A673 (cell line): Measurements from ENCODE around the gene MSN. TPM values are rescaled to one million over a fixed set of nuclear protein-coding genes. Genes with fewer than 3 reads are reported as not detected.

Experiments used
- BruUV-seq: library from RNA; stranded (reverse); fragments of 400-500 nt; replicated peaks from 2 replicates; lab custom pipeline; 2021; lab: Mats Ljungman, UMichigan
- CTCF ChIA-PET: fragments of 300-600 bp; sonication (Branson Sonifier 250); formaldehyde crosslinking; loops from one replicate; lab custom pipeline; 2022; ENCODE audit warnings: antibody characterized with exemption; lab: Charles Lee
- POLR2A ChIA-PET: fragments of 300-600 bp; sonication (Branson Sonifier 250); formaldehyde crosslinking; loops from one replicate; lab custom pipeline; 2022; ENCODE audit warnings: antibody characterized with exemption; ENCODE audit not compliant: low non-redundant PET; lab: Charles Lee
- DNase-seq: peaks from one replicate; pipeline ENCODE4 v3.0.0-alpha.2; 2015; ENCODE audit warnings: low spot score
- H3K27ac ChIP-seq: fragments of 200-600 bp; sonication (generic); 2 replicates; pipeline ENCODE4 v1.5.1; 2016; ENCODE audit warnings: mixed run types, low read depth, mild to moderate bottlenecking, mixed read lengths, antibody characterized with exemption, low read length; ENCODE audit not compliant: poor library complexity, severe bottlenecking
- H3K27me3 ChIP-seq: fragments of 200-600 bp; sonication (generic); replicated peaks from 2 replicates; pipeline ENCODE4 v1.6.1; 2017; ENCODE audit warnings: mixed run types, low read depth, mild to moderate bottlenecking, mixed read lengths, antibody characterized with exemption, low read length; ENCODE audit not compliant: insufficient read depth, poor library complexity
- H3K36me3 ChIP-seq: fragments of 200-600 bp; sonication (generic); 2 replicates; pipeline ENCODE4 v1.6.1; 2016; ENCODE audit warnings: mixed run types, mild to moderate bottlenecking, mixed read lengths, antibody characterized with exemption, low read length; ENCODE audit not compliant: insufficient read depth, poor library complexity, severe bottlenecking
- H3K4me1 ChIP-seq: fragments of 200-600 bp; sonication (generic); 2 replicates; pipeline ENCODE4 v1.6.1; 2017; ENCODE audit warnings: mixed run types, mild to moderate bottlenecking, mixed read lengths, antibody characterized with exemption, low read length; ENCODE audit not compliant: insufficient read depth, poor library complexity, severe bottlenecking
- H3K4me3 ChIP-seq: fragments of 200-600 bp; sonication (generic); 2 replicates; pipeline ENCODE4 v1.5.1; 2016; ENCODE audit warnings: low read depth, mixed run types, mild to moderate bottlenecking, mixed read lengths, low read length; ENCODE audit not compliant: poor library complexity, severe bottlenecking
- H3K9me3 ChIP-seq: fragments of 200-600 bp; sonication (generic); 2 replicates; pipeline ENCODE4 v1.6.1; 2016; ENCODE audit warnings: mixed run types, low read depth, mild to moderate bottlenecking, mixed read lengths, antibody characterized with exemption, low read length; ENCODE audit not compliant: poor library complexity, severe bottlenecking
- EZH2 ChIP-seq: fragments of 200-600 bp; sonication (generic); IDR thresholded peaks from 2 replicates; pipeline ENCODE4 v1.6.1; 2017; ENCODE audit warnings: borderline replicate concordance, low read depth, mild to moderate bottlenecking, mixed read lengths, antibody characterized with exemption, low read length; ENCODE audit not compliant: poor library complexity, severe bottlenecking
- intact Hi-C: fragments of 100-400 bp; cut with micrococcal nuclease; formaldehyde crosslinking; loops from one replicate; pipeline ENCODE4 v1.10.0; 2022; ENCODE audit not compliant: unreplicated experiment
- total RNA-seq: library from RNA; stranded (reverse); gene quantifications from 2 replicates; pipeline ENCODE4 v1.2.3, GENCODE V29; 2021
- TF ChIP-seq, protein P1 (sequence below): fragments of 300-800, 200-600 bp; sonication (generic); conservative IDR thresholded peaks from 2 replicates; pipeline ENCODE4 v1.5.1; 2017; ENCODE audit warnings: low read depth, mild to moderate bottlenecking, antibody characterized with exemption, low read length, moderate library complexity, mixed read lengths

The MSN gene
- total RNA-seq, 1 experiment from 2014 or later = 468 TPM

DNA sequence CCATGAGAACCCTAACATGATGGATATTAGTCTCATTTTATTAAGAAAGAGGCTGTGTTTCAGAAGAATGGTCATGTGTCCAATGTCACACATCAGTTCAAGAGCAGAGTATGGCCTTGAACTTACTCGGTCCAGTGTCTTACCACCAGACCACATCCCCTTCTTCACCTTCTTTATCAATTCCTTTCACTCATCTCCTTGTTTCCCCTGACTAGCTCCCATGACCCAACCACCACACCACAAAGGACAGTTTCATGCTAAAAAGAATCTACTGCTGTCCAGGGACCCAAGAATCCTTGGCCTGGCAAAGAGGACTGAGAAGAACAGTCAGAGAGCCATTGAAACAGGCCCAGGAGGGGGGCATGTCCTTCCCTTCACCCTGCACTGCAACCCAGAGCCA is 33.6 kb upstream of the MSN start:
- no peaks in the 10 kb centered on the region for H3K36me3 ChIP-seq
- no TSS peak for BruUV-seq
- no peak overlapping the region for H3K4me3 ChIP-seq
- ChIA-PET POLR2A (no interaction called here), CTCF (no interaction called here)
- H3K4me1 ChIP-seq = no peaks in the 10 kb centered on the region
- no peak overlapping the region for H3K27ac ChIP-seq
- no peaks in the 10 kb centered on the region for H3K27me3 ChIP-seq
- TF ChIP-seq, protein P1, sequence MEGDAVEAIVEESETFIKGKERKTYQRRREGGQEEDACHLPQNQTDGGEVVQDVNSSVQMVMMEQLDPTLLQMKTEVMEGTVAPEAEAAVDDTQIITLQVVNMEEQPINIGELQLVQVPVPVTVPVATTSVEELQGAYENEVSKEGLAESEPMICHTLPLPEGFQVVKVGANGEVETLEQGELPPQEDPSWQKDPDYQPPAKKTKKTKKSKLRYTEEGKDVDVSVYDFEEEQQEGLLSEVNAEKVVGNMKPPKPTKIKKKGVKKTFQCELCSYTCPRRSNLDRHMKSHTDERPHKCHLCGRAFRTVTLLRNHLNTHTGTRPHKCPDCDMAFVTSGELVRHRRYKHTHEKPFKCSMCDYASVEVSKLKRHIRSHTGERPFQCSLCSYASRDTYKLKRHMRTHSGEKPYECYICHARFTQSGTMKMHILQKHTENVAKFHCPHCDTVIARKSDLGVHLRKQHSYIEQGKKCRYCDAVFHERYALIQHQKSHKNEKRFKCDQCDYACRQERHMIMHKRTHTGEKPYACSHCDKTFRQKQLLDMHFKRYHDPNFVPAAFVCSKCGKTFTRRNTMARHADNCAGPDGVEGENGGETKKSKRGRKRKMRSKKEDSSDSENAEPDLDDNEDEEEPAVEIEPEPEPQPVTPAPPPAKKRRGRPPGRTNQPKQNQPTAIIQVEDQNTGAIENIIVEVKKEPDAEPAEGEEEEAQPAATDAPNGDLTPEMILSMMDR = no peak
- TF ChIP-seq EZH2 = no peak
- no peak for DNase-seq
- intact Hi-C loops = no loop called here
- H3K9me3 ChIP-seq = no peaks in the 10 kb centered on the region

DNA sequence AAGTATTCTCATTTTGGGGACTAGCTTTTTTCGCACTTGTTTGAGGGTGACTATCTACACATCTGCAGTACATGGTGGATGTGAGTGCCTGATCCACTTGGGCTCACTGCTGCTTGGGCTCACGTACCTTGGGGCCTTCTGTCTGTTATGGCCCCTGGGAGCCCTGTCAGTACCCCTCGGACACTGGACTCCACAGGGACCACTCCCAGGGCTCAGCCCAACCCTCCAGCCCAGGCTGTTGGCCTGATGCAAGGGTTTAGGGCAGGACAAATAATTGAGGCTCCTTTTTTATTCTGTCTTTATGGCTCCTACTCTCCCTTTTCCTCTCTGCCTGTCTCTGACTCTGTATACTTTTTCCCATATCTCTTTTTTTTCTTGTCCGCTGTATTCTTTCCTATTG is 32.7 kb upstream of the MSN start:
- H3K4me1 ChIP-seq = no peaks in the 10 kb centered on the region
- H3K9me3 ChIP-seq = no peaks in the 10 kb centered on the region
- no TSS peak for BruUV-seq
- intact Hi-C loops = no loop called here
- no peak for TF ChIP-seq EZH2
- TF ChIP-seq, protein P1 = no peak
- no peaks in the 10 kb centered on the region for H3K27me3 ChIP-seq
- DNase-seq = no peak
- ChIA-PET CTCF (no interaction called here), POLR2A (no interaction called here)
- no peak overlapping the region for H3K4me3 ChIP-seq
- no peaks in the 10 kb centered on the region for H3K36me3 ChIP-seq
- H3K27ac ChIP-seq = no peak overlapping the region

DNA sequence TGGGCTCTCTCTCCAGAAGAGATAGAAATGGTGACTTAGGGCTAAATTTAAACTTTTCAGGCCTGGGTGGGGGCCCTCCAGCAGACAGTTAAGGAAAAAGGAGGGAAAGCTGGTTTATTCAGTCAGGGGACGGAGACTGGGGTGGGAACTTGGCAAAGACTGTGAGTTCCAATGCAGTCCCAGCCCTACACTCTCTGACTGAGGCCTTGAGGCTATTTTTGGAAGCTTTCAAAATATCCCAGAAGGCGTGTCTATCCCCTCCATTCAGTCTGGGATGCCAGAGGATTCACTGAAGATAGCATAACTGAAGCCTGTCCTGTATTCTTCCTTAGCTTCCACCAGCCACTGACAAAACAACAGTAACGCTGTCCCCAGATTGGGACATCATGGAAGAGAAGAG is 32.1 kb upstream of the MSN start:
- CTCF ChIA-PET = no interaction called here
- no TSS peak for BruUV-seq
- intact Hi-C loops = no loop called here

More for the DNA sequence above, 32.1 kb upstream of the MSN start:
- POLR2A ChIA-PET = no interaction called here
- no peaks in the 10 kb centered on the region for H3K4me1 ChIP-seq
- H3K27me3 ChIP-seq = no peaks in the 10 kb centered on the region
- no peaks in the 10 kb centered on the region for H3K36me3 ChIP-seq
- H3K27ac ChIP-seq = no peak overlapping the region
- no peak for TF ChIP-seq EZH2
- TF ChIP-seq, protein P1 = no peak
- no peak overlapping the region for H3K4me3 ChIP-seq
- no peak for DNase-seq
- no peaks in the 10 kb centered on the region for H3K9me3 ChIP-seq
